Right lobe of liver (tissue), 4 donors: ENCODE results near the gene MRPL33.

Experiments used
- POLR2A ChIP-seq: fragments of 450-650 bp; IDR thresholded peaks from one replicate; pipeline ENCODE4 v1.6.1; 2017; ENCODE audit warnings: antibody characterized with exemption, mild to moderate bottlenecking
- TF ChIP-seq, protein P1 (sequence below), 4 donors: fragments of 200-600 bp in 3 of 4; fragments of 450-650 bp in 1 of 4; IDR thresholded peaks; one replicate each; pipeline versions ENCODE4 v1.5.1 to v1.8.0; 2016 to 2022; ENCODE audit warnings: antibody characterized with exemption in 4 of 4, mild to moderate bottlenecking in 2 of 4
- donor health status: DM: no; HTN: no; CAD: no.
- donor health status: DM: no; HTN: no; CAD: no.
- donor health status: DM: no; HTN: yes; CAD: no.

GRCh38 chr2:27754138-27754588 lies 17.4 kb upstream of the MRPL33 start:
- no peak for TF ChIP-seq POLR2A
- TF ChIP-seq, protein P1, sequence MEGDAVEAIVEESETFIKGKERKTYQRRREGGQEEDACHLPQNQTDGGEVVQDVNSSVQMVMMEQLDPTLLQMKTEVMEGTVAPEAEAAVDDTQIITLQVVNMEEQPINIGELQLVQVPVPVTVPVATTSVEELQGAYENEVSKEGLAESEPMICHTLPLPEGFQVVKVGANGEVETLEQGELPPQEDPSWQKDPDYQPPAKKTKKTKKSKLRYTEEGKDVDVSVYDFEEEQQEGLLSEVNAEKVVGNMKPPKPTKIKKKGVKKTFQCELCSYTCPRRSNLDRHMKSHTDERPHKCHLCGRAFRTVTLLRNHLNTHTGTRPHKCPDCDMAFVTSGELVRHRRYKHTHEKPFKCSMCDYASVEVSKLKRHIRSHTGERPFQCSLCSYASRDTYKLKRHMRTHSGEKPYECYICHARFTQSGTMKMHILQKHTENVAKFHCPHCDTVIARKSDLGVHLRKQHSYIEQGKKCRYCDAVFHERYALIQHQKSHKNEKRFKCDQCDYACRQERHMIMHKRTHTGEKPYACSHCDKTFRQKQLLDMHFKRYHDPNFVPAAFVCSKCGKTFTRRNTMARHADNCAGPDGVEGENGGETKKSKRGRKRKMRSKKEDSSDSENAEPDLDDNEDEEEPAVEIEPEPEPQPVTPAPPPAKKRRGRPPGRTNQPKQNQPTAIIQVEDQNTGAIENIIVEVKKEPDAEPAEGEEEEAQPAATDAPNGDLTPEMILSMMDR (IDR thresholded peaks at IDR 0.05) = peak; percentile 75 to 86 (median 84)
